A673 (cell line): Measurements from ENCODE around the gene BICD2.

Experiments
- CTCF ChIP-seq: fragments of 300-800, 200-600 bp; sonication (generic); conservative IDR thresholded peaks from 2 replicates; pipeline ENCODE4 v1.5.1; 2017; ENCODE audit warnings: low read depth, mild to moderate bottlenecking, antibody characterized with exemption, low read length, moderate library complexity, mixed read lengths
- EZH2 ChIP-seq: fragments of 200-600 bp; sonication (generic); IDR thresholded peaks from 2 replicates; pipeline ENCODE4 v1.6.1; 2017; ENCODE audit warnings: borderline replicate concordance, low read depth, mild to moderate bottlenecking, mixed read lengths, antibody characterized with exemption, low read length; ENCODE audit not compliant: poor library complexity, severe bottlenecking

- TF ChIP-seq CTCF (no peak), EZH2 (no peak)
These were observed 17.8 kb downstream of the BICD2 start for GRCh38 chr9:92746567-92747458.
